GM10266 (cell line): ENCODE results near the gene LGR5.

ENCODE experiments used
- DNase-seq: peaks from one replicate; pipeline ENCODE4 v3.0.0; 2012; ENCODE audit errors: extremely low spot score
- TF ChIP-seq, protein P1 (sequence below): IDR thresholded peaks from 2 replicates; pipeline ENCODE4 v1.5.1; 2012; ENCODE audit warnings: mild to moderate bottlenecking, low read depth; ENCODE audit not compliant: control insufficient read depth, insufficient read depth; ENCODE audit errors: missing control alignments

Gene LGR5

DNA sequence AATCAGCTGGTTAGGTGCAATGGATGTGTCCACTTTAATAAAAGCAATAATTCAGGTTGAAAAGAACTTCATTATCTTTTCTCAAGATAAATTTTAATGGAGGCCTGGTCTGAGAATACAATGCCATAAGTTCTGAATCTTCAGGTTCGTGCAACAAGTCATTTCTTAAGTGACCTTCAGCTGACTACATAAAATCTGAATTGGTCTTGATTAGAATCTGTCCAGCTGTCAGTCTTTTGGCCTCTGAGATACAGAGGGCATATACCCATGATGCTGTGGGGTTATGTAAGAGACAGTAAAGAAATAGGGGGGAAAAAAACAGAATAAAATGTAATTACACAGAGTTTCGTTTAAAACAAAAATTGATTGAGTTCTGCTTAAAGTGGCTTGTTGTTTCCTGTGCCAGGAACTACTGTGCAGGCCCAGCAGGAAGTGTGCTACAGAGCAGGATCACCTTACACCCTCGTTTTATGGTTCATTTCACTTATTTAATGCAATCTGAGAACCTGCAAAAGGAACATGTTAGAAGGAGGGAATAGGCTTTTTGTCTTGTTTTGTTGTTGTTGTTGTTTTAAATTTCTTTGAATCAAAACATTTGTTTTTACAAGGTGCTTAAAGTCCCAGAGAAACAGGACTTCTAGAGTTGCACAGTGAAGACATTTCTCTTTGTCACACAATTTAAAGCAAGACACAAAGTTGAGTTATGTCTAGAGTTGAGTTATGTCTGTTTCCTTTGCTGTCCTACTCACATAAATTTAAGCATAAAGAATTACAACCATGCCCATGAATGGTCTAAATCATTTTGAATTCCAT lies 64.2 kb downstream of the LGR5 start:
- DNase-seq: no peak
- TF ChIP-seq, protein P1, sequence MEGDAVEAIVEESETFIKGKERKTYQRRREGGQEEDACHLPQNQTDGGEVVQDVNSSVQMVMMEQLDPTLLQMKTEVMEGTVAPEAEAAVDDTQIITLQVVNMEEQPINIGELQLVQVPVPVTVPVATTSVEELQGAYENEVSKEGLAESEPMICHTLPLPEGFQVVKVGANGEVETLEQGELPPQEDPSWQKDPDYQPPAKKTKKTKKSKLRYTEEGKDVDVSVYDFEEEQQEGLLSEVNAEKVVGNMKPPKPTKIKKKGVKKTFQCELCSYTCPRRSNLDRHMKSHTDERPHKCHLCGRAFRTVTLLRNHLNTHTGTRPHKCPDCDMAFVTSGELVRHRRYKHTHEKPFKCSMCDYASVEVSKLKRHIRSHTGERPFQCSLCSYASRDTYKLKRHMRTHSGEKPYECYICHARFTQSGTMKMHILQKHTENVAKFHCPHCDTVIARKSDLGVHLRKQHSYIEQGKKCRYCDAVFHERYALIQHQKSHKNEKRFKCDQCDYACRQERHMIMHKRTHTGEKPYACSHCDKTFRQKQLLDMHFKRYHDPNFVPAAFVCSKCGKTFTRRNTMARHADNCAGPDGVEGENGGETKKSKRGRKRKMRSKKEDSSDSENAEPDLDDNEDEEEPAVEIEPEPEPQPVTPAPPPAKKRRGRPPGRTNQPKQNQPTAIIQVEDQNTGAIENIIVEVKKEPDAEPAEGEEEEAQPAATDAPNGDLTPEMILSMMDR: no peak

GRCh38 chr12:71504476-71504875 lies 64.9 kb downstream of the LGR5 start:
- TF ChIP-seq, protein P1: no peak
- no peak for DNase-seq

- TF ChIP-seq, protein P1: no peak
Measured at GRCh38 chr12:71509705-71510104, 70.1 kb downstream of the LGR5 start.

GRCh38 chr12:71517145-71517846 lies 77.7 kb downstream of the LGR5 start:
- TF ChIP-seq, protein P1: no peak
- DNase-seq: no peak

More at GRCh38 chr12:71509705-71510104, 70.1 kb downstream of the LGR5 start:
- DNase-seq: no peak

DNA sequence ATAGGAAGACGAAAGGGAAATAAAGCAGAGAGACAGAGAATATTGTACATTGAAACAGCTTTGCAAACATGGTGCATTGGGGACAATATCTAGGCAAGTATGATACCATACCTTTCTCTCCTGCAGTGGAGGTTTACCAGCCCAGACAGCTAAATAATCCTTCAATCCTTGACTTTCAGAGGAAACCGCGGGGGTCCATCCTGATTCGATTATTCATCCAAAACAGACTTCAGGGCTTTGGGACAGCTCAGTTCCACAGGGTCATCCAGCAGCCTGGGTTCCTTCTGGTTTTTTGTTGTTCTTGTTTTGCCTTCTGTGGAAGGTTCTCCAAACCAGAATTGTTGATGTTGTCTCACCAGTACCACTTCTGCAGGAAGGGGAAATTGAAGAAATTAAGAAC lies 81.5 kb downstream of the LGR5 start:
- TF ChIP-seq, protein P1: no peak
- no peak for DNase-seq

DNA sequence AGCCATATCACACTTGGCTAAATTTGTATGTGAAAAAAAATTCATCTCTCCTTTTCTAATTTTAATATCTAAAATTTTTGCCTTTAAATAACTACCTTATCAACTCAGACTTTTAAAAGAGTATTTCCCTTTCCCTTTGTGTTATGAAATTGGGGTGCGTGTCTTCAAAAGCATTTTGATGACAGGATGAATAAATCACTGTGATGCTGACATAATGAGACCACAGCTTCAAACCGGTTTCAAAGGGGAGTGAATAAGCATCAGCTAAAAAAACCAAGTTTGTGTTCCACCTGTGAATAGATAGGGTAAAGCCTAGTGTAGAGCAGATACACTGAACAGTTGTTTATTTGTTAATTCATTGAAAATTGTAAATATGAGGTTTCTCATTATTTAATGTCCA lies 85.0 kb downstream of the LGR5 start:
- TF ChIP-seq, protein P1: no peak

GRCh38 chr12:71533703-71534102 lies 94.1 kb downstream of the LGR5 start:
- TF ChIP-seq, protein P1: no peak
- DNase-seq: no peak

More for the DNA sequence above, 85.0 kb downstream of the LGR5 start:
- DNase-seq: no peak
